ENCODE results near the gene GPR146. TPM values are rescaled to one million over a fixed set of nuclear protein-coding genes. Genes with fewer than 3 reads are reported as not detected.

The GPR146 gene
- total RNA-seq, 2 experiments from 2014 or later, result 5.6 to 8.5 TPM

- H3K9me3 Mint-ChIP-seq, result peaks cover 11% of the 10 kb centered on the region
- TF ChIP-seq, protein P1, sequence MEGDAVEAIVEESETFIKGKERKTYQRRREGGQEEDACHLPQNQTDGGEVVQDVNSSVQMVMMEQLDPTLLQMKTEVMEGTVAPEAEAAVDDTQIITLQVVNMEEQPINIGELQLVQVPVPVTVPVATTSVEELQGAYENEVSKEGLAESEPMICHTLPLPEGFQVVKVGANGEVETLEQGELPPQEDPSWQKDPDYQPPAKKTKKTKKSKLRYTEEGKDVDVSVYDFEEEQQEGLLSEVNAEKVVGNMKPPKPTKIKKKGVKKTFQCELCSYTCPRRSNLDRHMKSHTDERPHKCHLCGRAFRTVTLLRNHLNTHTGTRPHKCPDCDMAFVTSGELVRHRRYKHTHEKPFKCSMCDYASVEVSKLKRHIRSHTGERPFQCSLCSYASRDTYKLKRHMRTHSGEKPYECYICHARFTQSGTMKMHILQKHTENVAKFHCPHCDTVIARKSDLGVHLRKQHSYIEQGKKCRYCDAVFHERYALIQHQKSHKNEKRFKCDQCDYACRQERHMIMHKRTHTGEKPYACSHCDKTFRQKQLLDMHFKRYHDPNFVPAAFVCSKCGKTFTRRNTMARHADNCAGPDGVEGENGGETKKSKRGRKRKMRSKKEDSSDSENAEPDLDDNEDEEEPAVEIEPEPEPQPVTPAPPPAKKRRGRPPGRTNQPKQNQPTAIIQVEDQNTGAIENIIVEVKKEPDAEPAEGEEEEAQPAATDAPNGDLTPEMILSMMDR (IDR thresholded peaks at IDR 0.05), result no peak
- CTCF ChIA-PET, result interaction anchor here (1.5 to 2.0 kb wide), 2 partner anchors 25 to 48 kb away, joined by 6 to 9 read pairs; no protein-coding TSS in a partner anchor
Measured at GRCh38 chr7:1018334-1018695, 26.0 kb upstream of the GPR146 start.

GRCh38 chr7:1019255-1019785, 25.0 kb upstream of the GPR146 start:
- DNase-seq, result no peak
- Mint-ChIP-seq H3K4me3 (no peak overlapping the region), H3K27ac (no peak overlapping the region), H3K36me3 (ENCODE audit: low read depth) (peaks cover 14% of the 10 kb centered on the region), H3K27me3 (no peaks in the 10 kb centered on the region), H3K4me1 (ENCODE audit: low read depth) (peaks cover 6% of the 10 kb centered on the region), H3K9me3 (peaks cover 11% of the 10 kb centered on the region)
- no peak for ATAC-seq
- POLR2A ChIA-PET, result no interaction called here
- CTCF ChIA-PET, result interaction anchor here (1.5 to 2.0 kb wide), 2 partner anchors 26 to 47 kb away, joined by 6 to 9 read pairs; no protein-coding TSS in a partner anchor
- TF ChIP-seq, protein P1 (IDR thresholded peaks at IDR 0.05), result no peak
- intact Hi-C loops (cut with micrococcal nuclease), result no loop called here

More at GRCh38 chr7:1018334-1018695, 26.0 kb upstream of the GPR146 start:
- no peaks in the 10 kb centered on the region for H3K27me3 Mint-ChIP-seq
- H3K27ac Mint-ChIP-seq, result no peak overlapping the region
- POLR2A ChIA-PET, result no interaction called here
- ATAC-seq (no peak), DNase-seq (no peak)
- intact Hi-C loops (cut with micrococcal nuclease), result no loop called here
- no peak overlapping the region for H3K4me3 Mint-ChIP-seq
- H3K4me1 Mint-ChIP-seq (ENCODE audit: low read depth), result peaks cover 11% of the 10 kb centered on the region
- peaks cover 12% of the 10 kb centered on the region for H3K36me3 Mint-ChIP-seq (ENCODE audit: low read depth)

- CTCF ChIA-PET, result interaction anchor here (2.0 kb wide), 1 partner anchor 27 kb away, joined by 9 read pairs; no protein-coding TSS in a partner anchor
- DNase-seq (no peak), ATAC-seq (no peak)
- peaks cover 14% of the 10 kb centered on the region for H3K36me3 Mint-ChIP-seq (ENCODE audit: low read depth)
- peaks cover 6% of the 10 kb centered on the region for H3K4me1 Mint-ChIP-seq (ENCODE audit: low read depth)
- no peak overlapping the region for H3K4me3 Mint-ChIP-seq
- no peak overlapping the region for H3K27ac Mint-ChIP-seq
- no peaks in the 10 kb centered on the region for H3K27me3 Mint-ChIP-seq
- intact Hi-C loops (cut with micrococcal nuclease), result no loop called here
- TF ChIP-seq, protein P1 (IDR thresholded peaks at IDR 0.05), result no peak
- peaks cover 11% of the 10 kb centered on the region for H3K9me3 Mint-ChIP-seq
- POLR2A ChIA-PET, result no interaction called here
Measured at GRCh38 chr7:1019789-1020610, 24.3 kb upstream of the GPR146 start.

GRCh38 chr7:1020849-1021251, 23.5 kb upstream of the GPR146 start:
- ATAC-seq, result peak; percentile 32
- peaks cover 11% of the 10 kb centered on the region for H3K9me3 Mint-ChIP-seq
- H3K4me1 Mint-ChIP-seq (ENCODE audit: low read depth), result peaks cover 6% of the 10 kb centered on the region
- intact Hi-C loops (cut with micrococcal nuclease), result no loop called here
- H3K4me3 Mint-ChIP-seq, result no peak overlapping the region
- H3K27me3 Mint-ChIP-seq, result no peaks in the 10 kb centered on the region
- peaks cover 14% of the 10 kb centered on the region for H3K36me3 Mint-ChIP-seq (ENCODE audit: low read depth)
- POLR2A ChIA-PET, result no interaction called here
- H3K27ac Mint-ChIP-seq, result no peak overlapping the region
- CTCF ChIA-PET, result interaction anchor here (1.2 kb wide), 1 partner anchor 45 kb away, joined by 4 read pairs; no protein-coding TSS in a partner anchor
- no peak for DNase-seq
- TF ChIP-seq, protein P1 (IDR thresholded peaks at IDR 0.05), result no peak

- Mint-ChIP-seq H3K27me3 (no peaks in the 10 kb centered on the region), H3K27ac (no peak overlapping the region), H3K9me3 (peaks cover 11% of the 10 kb centered on the region), H3K4me1 (ENCODE audit: low read depth) (peaks cover 8% of the 10 kb centered on the region), H3K36me3 (ENCODE audit: low read depth) (peaks cover 14% of the 10 kb centered on the region), H3K4me3 (no peak overlapping the region)
- POLR2A ChIA-PET, result no interaction called here
- ATAC-seq, result no peak
- CTCF ChIA-PET, result interaction anchor here (1.2 kb wide), 1 partner anchor 44 kb away, joined by 4 read pairs; no protein-coding TSS in a partner anchor
- TF ChIP-seq, protein P1 (IDR thresholded peaks at IDR 0.05), result no peak
- DNase-seq, result no peak
- intact Hi-C loops (cut with micrococcal nuclease), result no loop called here
Measured at GRCh38 chr7:1021366-1021765, 23.0 kb upstream of the GPR146 start.

All from activated CD8-positive, alpha-beta T cell treated with anti-CD3 and anti-CD28 coated beads for 36 hours (primary cell).